Measurements from ENCODE around the gene ATG3. TPM values are rescaled to one million over a fixed set of nuclear protein-coding genes. Genes with fewer than 3 reads are reported as not detected.

The ATG3 gene
- total and polyA plus RNA-seq, 9 of the 15 experiments (the other 6 are each of a cell fraction or from before 2014, with no cell fraction given) = 48.7 to 107 (median 64.7) TPM

- TF ChIP-seq ZBTB40 (IDR thresholded peaks at IDR 0.05) (peak; percentile 58; the same call in 1 of the 2 replicates), ZBTB40 (CRISPR knock-in tag; IDR thresholded peaks at IDR 0.05) (no peak), NFIC (IDR thresholded peaks at IDR 0.05) (peak; percentile 82), NCOR1 (IDR thresholded peaks at IDR 0.05) (no peak), POLR2A (conservative IDR thresholded peaks at IDR 0.05) (peak; percentile 92), NKRF (IDR thresholded peaks at IDR 0.05; ENCODE audit: borderline replicate concordance) (peak; percentile 75; the same call in 1 of the 2 replicates), AFF1 (IDR thresholded peaks at IDR 0.05; ENCODE audit: low read depth in 1 of 2, partially characterized antibody in 2 of 2) (peak in 1 of 2 experiments; percentile 43), ZNF431 (CRISPR knock-in tag; IDR thresholded peaks at IDR 0.05) (0 out of 2 replicates have a peak, but pooled peaks have one; percentile 39), ZNF778 (CRISPR knock-in tag; IDR thresholded peaks at IDR 0.05) (no peak), TCF3 (CRISPR knock-in tag; IDR thresholded peaks at IDR 0.05) (no peak), SIN3A (IDR thresholded peaks at IDR 0.05; ENCODE audit: borderline replicate concordance in 2 of 2, control insufficient read depth in 1 of 2, low read depth in 2 of 2, low read length in 2 of 2) (peak in 1 of 2 experiments; percentile 71; a peak in 1 of 4 replicates), TGIF2 (CRISPR knock-in tag; IDR thresholded peaks at IDR 0.05) (peak; percentile 68; the same call in 1 of the 2 replicates)
Measured at GRCh38 chr3:112561734-112562529, at the start of gene ATG3, which contains the start of gene SLC35A5 (continued).
